DMS 273 treated with DMSO at 0.1 percent for 48 hours (cell line): Measurements from ENCODE around the gene MAP3K21.
A peak's percentile ranks its signal among the peaks of the same experiment; 100 is the strongest.

Experiments
- DNase-seq: peaks from one replicate; lab custom pipeline; 2025; lab: John Stamatoyannopoulos, UW

Gene MAP3K21

DNA sequence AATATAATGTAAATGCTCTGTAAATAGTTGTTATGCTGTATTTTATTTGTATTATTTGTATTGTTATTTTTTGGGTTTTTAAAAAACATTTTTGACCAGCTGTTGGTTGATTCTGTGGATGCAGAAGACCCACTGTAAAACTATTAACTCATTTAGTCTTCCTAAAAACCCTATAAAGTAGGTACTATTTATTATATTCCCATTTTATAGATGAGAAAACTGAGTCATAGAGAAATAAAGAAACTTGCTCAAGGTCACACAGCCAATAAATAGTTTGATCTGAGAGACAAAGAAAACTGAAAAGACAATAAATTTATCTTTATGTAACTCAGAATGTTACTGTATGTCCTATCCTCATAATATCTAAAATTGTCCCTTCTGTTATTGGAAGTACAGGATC, 1.2 kb upstream of the MAP3K21 start:
- DNase-seq: no peak

GRCh38 chr1:233326811-233327650, 493 bp upstream of the MAP3K21 start:
- peak; percentile 69 for DNase-seq

DNA sequence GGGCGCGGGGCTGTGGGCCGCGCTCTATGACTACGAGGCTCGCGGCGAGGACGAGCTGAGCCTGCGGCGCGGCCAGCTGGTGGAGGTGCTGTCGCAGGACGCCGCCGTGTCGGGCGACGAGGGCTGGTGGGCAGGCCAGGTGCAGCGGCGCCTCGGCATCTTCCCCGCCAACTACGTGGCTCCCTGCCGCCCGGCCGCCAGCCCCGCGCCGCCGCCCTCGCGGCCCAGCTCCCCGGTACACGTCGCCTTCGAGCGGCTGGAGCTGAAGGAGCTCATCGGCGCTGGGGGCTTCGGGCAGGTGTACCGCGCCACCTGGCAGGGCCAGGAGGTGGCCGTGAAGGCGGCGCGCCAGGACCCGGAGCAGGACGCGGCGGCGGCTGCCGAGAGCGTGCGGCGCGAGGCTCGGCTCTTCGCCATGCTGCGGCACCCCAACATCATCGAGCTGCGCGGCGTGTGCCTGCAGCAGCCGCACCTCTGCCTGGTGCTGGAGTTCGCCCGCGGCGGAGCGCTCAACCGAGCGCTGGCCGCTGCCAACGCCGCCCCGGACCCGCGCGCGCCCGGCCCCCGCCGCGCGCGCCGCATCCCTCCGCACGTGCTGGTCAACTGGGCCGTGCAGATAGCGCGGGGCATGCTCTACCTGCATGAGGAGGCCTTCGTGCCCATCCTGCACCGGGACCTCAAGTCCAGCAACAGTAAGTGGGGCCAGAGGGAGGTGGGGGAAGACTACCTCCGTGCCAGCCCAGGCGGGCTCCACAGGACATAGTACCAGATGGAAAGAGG, 808 bp downstream of the MAP3K21 start:
- no peak for DNase-seq

- DNase-seq: no peak
Measured at GRCh38 chr1:233331676-233332519, 4.4 kb downstream of the MAP3K21 start.

DNA sequence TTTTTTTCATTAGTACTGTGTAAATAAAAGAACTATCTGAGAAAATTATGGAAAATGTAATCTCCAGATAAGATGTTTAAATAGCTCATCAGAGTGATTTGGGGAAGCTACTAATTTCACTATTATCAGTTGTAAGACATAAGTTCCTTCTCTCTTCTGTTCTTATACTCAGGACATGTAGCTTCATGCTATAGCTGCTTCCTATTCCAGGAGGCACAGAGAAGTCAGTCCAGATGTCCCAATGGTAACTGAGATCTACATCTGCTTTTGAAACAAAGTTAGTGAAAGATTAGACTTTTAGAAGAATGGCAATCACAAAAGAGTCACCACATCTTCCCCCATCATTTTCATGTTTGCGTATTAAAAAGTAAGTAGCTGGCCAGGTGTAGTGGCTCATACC, 5.6 kb downstream of the MAP3K21 start:
- no peak for DNase-seq

- no peak for DNase-seq
Measured at GRCh38 chr1:233334092-233334491, 6.6 kb downstream of the MAP3K21 start.

DNA sequence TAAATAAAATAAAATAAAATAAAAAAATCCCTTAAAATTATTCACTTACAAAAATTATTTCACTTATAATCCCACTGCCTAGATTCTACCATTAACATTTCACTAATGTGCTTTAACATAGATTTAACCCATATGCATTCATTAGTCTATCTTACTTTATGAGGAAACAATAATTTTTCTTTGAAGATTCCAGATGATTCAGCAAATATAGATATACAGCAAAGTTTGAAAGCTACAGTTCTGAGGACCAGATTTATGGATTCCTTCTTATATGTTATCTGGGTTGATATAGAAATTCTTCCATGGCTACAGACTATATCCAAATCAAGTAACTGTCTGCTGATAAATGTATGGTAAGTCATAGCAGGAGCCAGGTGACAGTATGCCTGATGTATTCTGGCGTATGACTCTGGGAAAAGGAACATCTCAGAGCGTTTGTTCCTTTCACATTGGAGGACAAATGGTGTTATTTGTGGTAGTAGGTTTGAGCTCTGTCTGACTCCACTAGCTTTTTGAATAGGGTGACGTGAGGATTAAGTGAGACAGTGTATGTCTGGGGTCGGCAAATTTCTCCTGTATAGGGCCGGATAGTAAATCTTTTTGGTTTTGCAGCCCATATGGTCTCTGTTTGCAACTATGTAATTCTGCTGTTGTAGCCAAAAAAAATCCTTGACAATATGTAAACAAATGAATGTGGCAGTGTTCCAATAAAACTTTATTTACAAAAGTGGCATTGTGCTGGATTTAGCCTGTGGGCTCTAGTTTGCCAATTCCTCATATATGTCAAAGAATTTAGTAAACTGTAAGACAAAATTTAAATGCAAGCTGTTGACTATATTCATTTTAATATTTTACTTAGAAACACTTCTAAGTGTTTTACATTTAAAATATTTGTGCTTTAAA, 9.3 kb downstream of the MAP3K21 start:
- no peak for DNase-seq

DNA sequence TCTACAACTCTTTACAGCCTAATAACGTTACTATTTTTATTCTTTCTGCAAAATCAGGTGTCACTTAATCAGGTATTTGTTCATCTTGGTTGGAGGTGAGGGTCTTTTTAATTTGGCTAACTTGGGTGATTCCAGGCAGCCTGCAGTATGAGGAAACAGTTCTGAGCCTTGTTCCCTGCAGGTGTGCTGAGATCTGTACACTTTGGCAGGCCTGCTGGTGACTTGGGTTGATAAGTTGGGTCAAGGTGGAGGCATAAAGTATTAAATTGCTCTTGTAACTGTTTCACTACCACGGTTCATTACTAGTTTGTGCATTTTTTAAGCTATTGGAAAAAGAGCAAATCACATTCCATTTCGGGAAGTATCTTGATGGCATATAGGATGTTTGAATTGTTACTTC, 10.0 kb downstream of the MAP3K21 start:
- no peak for DNase-seq

- no peak for DNase-seq
Measured at GRCh38 chr1:233338102-233338501, 10.6 kb downstream of the MAP3K21 start.

GRCh38 chr1:233340031-233340555, 12.6 kb downstream of the MAP3K21 start:
- DNase-seq: no peak

DNA sequence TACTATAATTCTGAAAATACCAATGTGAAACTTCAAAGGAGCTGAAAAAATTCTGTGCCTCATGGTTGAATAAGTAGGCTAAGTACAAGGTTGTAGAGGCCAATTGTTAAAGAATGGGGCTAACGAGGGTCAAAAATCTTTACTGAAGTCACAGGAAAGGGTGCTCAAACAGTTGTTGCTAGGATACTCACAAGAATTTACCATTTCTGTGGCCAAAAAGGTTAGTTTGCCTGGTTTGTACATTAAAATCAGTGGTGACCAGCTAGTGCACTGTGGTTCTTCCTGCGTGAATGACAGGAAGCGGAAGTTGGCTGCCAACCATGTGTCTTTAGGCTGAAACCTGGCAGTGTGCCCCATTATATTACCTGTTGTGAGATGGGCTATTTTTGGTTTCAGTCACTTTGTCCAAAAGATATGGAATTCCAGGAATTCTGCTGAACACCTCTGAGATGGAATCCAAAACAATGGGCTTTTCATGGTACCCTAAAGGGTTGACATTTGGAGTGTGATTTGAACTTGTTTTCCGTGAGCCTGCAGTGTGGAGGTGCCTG, 13.5 kb downstream of the MAP3K21 start:
- DNase-seq: no peak

GRCh38 chr1:233342086-233342485, 14.6 kb downstream of the MAP3K21 start:
- DNase-seq: no peak

- no peak for DNase-seq
Measured at GRCh38 chr1:233343262-233343661, 15.7 kb downstream of the MAP3K21 start.

- no peak for DNase-seq
Measured at GRCh38 chr1:233347338-233347737, 19.8 kb downstream of the MAP3K21 start.

- DNase-seq: no peak
Measured at GRCh38 chr1:233349137-233349536, 21.6 kb downstream of the MAP3K21 start.

DNA sequence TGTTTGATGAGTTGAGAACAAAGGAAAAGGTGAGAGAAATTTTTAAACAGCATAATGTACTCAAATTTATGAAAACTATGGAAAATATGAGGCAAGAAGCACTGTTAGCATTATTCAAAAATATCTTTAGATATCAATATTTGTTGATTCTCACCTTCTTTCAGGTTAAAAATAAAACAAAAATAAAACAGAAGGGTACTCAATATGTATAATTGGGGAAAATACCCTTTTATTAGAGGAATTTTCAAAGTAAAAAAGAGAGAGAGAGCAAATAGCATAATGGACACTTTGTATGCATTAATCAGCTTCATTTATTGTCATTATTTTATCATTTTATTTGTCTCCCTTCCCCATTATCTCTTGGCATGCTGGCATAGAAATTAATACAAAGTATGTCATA, 27.5 kb downstream of the MAP3K21 start:
- DNase-seq: no peak

DNA sequence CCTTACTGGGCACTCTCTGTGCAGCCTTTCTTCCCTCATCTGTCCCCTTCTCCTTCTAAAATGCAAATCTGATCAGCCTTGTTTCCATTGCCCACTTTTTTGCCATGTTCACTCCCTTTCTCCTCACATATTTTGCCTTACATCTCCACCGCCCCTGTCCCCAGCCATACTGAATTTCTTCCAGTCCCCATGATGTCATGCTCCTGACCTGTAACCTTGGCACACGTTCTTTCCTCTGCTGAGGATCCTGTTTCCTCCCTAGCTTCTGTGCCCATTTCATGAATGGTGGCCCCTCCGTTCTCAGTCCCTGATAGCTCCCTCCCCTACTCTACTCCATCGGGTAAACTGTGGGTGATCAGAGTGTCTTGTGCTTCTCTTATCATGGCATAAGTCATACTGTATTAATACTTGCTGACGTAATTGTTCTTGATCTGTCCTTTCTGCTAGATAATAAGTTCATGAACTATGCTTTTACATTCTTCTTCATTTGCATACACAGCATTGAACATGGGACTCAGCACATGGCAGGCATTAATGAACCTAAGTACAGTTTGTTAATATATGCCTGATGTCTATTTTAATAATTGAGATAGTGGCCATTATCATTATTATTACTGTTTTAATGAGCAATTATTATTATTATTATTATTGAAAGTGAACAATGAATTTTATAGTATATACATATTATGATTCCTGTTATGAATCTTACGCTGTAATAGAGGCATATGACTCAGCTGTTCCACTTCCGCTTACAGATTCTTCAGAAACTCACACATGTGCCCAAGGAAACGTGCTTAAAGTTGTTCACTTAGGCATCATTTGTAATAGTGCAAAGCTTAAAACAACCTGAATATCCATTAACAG, 28.5 kb downstream of the MAP3K21 start:
- no peak for DNase-seq

DNA sequence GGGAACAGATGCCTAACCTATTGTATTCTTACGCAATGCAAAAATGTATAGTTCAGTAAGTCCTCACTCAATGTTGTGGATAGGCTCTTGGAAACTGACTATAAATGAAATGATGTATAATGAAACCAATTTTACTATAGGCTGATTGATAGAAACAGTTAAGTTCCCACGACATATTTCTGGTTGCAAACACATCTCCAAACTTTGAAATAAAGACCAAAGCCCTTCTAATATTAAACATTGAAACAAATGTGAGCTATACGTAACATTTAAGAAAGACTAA, 29.1 kb downstream of the MAP3K21 start:
- no peak for DNase-seq

DNA sequence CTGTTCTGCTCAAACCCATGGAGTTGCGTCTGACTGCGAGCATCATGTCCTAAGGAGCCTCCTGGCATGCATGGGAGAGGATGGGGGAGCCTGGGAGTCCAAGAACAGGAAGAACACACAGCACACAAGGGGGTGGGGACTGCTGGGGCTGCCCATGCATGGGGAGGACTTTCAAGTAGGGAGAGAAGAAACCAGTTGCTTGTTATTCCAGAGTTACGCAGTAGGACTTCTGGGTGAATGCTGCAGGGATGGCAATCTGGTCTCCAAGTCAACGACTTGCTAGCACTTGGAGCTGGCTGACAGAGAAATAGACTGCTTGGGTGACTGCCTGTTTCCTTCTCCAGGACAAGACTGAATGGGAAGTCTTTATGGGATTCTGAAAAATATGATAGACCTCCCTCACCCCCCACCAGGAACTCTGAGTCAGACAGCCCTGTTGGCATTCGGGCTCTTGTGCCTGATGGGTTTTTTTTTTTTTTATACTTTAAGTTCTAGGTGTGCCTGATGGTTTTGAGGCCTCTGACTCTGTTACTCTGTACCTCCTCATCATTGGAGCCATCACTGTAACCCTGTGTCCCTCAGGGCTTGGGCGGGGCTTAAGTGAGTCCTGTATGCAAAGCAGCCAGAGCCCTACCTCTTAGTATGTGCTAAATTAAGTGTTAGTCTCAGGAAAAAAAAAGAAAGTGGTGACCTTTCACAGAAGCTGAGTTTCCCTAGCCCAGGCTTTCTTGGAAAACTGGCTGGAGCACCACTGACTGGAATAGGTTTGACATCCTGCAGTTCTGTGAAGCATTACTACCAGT, 30.3 kb downstream of the MAP3K21 start:
- DNase-seq: no peak
